22Rv1 (cell line): ENCODE measurements around the gene INSYN2B.

Source experiments
- ZFX ChIP-seq: fragments of 450-650 bp; IDR thresholded peaks from 2 replicates; pipeline ENCODE4 v1.6.1; 2017; ENCODE audit warnings: antibody characterized with exemption, borderline replicate concordance
- TF ChIP-seq, protein P1 (sequence below): fragments of 450-650 bp; IDR thresholded peaks from 2 replicates; pipeline ENCODE4 v1.5.1; 2017; ENCODE audit warnings: mild to moderate bottlenecking

DNA sequence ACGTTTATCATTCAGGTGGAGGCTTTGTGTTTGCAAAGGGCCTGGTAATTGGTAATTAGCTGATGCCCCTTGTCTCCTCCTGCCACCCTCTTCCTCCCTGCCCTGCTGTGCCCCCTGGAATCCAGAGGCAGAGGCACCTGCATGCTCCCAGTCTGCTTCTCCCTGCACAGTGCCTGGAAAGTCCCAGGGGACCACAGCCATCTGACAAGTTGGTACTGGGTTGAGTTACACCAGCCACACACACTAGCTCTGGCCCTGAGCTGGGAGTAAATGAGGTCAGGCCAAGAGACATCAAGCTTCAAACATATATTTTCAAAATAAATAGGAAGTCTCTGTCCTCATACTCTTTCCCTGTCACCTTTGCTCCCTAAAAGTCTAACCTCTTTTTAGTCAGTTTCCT is 56.3 kb downstream of the INSYN2B start:
- TF ChIP-seq, protein P1, sequence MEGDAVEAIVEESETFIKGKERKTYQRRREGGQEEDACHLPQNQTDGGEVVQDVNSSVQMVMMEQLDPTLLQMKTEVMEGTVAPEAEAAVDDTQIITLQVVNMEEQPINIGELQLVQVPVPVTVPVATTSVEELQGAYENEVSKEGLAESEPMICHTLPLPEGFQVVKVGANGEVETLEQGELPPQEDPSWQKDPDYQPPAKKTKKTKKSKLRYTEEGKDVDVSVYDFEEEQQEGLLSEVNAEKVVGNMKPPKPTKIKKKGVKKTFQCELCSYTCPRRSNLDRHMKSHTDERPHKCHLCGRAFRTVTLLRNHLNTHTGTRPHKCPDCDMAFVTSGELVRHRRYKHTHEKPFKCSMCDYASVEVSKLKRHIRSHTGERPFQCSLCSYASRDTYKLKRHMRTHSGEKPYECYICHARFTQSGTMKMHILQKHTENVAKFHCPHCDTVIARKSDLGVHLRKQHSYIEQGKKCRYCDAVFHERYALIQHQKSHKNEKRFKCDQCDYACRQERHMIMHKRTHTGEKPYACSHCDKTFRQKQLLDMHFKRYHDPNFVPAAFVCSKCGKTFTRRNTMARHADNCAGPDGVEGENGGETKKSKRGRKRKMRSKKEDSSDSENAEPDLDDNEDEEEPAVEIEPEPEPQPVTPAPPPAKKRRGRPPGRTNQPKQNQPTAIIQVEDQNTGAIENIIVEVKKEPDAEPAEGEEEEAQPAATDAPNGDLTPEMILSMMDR, result no peak
- no peak for TF ChIP-seq ZFX
